GM12891 (cell line): ENCODE measurements around the gene GGT7.

ENCODE experiments used
- POLR2A ChIP-seq: IDR thresholded peaks from 2 replicates; pipeline ENCODE4 v1.6.1; 2011; ENCODE audit warnings: low read depth, low read length, control low read depth
- SPI1 ChIP-seq: IDR thresholded peaks from 2 replicates; pipeline ENCODE4 v1.6.1; 2011; ENCODE audit warnings: low read depth, low read length, control low read depth
- TAF1 ChIP-seq: IDR thresholded peaks from 2 replicates; pipeline ENCODE4 v1.6.1; 2011; ENCODE audit warnings: low read depth, low read length, control low read depth

DNA sequence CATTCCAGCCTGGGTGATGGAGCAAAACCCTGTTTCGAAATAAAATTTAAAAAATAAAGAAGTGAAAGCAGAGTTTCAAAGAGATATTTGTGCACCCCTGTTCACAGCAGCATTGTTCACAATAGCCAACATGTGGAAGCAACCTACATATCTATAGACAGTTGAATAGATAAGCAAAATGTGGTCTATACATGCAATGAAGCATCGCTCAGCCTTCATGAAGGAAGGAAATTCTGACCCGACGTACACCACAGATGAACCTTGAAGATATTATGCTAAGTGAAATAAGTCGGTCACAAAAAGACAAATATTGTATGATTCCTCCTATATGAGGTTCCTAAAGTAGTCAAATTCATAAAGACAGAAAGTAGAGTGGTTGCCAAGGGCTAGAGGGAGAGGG, 40.7 kb downstream of the GGT7 start:
- TF ChIP-seq POLR2A (no peak), TAF1 (no peak), SPI1 (no peak)
